ENCODE measurements around the gene ATAD2B. TPM values are rescaled to one million over a fixed set of nuclear protein-coding genes. Genes with fewer than 3 reads are reported as not detected.

The ATAD2B gene
- total and polyA plus RNA-seq, 2 of the 8 experiments (the other 6 are each of a cell fraction or from before 2014, with no cell fraction given) = 3.4 to 16.1 TPM

DNA sequence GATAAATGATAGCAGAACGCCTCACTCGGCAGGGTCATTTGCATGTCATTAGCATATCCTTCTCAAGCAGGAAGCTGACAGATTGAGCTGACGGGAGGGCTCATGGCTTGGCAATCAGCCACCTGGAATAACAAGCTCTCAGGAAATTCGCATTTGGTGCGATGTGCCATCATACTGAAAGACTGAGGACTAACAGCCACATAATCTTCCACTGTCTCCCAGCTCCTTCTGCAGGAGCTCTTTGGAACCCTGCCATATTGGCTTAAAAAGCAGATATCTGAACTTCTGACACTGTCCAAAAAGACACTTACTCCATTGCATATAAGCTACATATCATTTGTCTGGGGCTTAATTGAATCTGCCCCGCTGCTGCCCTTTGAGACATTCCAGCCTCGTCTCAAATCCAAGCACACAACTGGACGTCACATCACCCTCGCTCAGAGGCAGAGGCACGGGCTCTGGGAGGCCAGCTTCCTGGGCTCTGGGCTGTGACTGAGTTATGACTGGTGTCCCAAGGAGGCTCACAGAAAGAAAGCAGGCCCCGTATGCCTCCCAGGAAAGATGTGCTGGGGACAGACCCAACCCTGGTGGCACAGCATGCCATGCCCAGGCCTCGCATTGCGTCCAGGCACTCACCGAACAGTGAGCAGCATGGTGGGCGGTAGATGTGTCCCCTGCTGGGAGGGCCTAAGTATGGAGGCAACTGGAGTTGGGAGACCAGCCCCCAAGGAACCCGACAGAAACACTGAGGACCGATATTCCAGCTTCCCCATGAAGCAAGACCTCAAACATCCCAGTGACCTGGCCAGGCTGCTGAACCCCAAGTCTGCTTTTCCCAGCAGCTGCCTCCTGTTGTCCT lies 228.0 kb downstream of the ATAD2B start (continued):
- no peak for TF ChIP-seq SP2 (IDR thresholded peaks at IDR 0.05; ENCODE audit: low read length)
- TF ChIP-seq EZH2 (IDR thresholded peaks at IDR 0.05; ENCODE audit: low read depth, low read length, severe bottlenecking) = no peak
- TF ChIP-seq RNF2 (IDR thresholded peaks at IDR 0.05; ENCODE audit: borderline replicate concordance, low read depth, low read length, missing control alignments, poor library complexity, severe bottlenecking) = no peak
- TF ChIP-seq PHF8 (conservative IDR thresholded peaks at IDR 0.05; ENCODE audit: low read depth, low read length) = no peak
- TF ChIP-seq SP4 (IDR thresholded peaks at IDR 0.05; ENCODE audit: low read length) = no peak
- TF ChIP-seq, protein P1, sequence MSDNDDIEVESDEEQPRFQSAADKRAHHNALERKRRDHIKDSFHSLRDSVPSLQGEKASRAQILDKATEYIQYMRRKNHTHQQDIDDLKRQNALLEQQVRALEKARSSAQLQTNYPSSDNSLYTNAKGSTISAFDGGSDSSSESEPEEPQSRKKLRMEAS (IDR thresholded peaks at IDR 0.05) = no peak
- no peak for TF ChIP-seq KDM5A (IDR thresholded peaks at IDR 0.05; ENCODE audit: low read length)

Other genes starting within 250 kb of the ATAD2B start
- 19.0 and 20.4 TPM in 2 replicates for gene UBXN2A, start 13.3 kb upstream of the ATAD2B start, total RNA-seq (2021; fragmentation: NEBNext Ultra II Directional; extraction: Animal tissue kit (Norgen Biotek cat#: 25700))
- gene UBXN2A, start 13.3 kb upstream of the ATAD2B start, polyA plus RNA-seq (2011; rRNA removed) = 2.6 and 3.6 TPM in 2 replicates
- 0.48 and 1.1 TPM in 2 replicates for gene MFSD2B, start 83.0 kb upstream of the ATAD2B start, total RNA-seq (2021; fragmentation: NEBNext Ultra II Directional; extraction: Animal tissue kit (Norgen Biotek cat#: 25700))
- gene MFSD2B, start 83.0 kb upstream of the ATAD2B start, polyA plus RNA-seq (2011; rRNA removed) = 0.33 and 0.46 TPM in 2 replicates
- gene WDCP, start 120.3 kb upstream of the ATAD2B start, total RNA-seq (2021; fragmentation: NEBNext Ultra II Directional; extraction: Animal tissue kit (Norgen Biotek cat#: 25700)) = 37.6 and 40.1 TPM in 2 replicates
- 18.0 and 19.2 TPM in 2 replicates for gene WDCP, start 120.3 kb upstream of the ATAD2B start, polyA plus RNA-seq (2011; rRNA removed)
- gene FKBP1B, start 122.6 kb upstream of the ATAD2B start, total RNA-seq (2021; fragmentation: NEBNext Ultra II Directional; extraction: Animal tissue kit (Norgen Biotek cat#: 25700)) = 47.6 and 50.8 TPM in 2 replicates
- gene FKBP1B, start 122.6 kb upstream of the ATAD2B start, polyA plus RNA-seq (2011; rRNA removed) = 135 and 151 TPM in 2 replicates
- gene SF3B6, start 149.2 kb upstream of the ATAD2B start, total RNA-seq (2021; fragmentation: NEBNext Ultra II Directional; extraction: Animal tissue kit (Norgen Biotek cat#: 25700)) = 126 and 127 TPM in 2 replicates
- 86.6 and 155 TPM in 2 replicates for gene SF3B6, start 149.2 kb upstream of the ATAD2B start, polyA plus RNA-seq (2011; rRNA removed)
- gene TP53I3, start 157.7 kb upstream of the ATAD2B start, total RNA-seq (2021; fragmentation: NEBNext Ultra II Directional; extraction: Animal tissue kit (Norgen Biotek cat#: 25700)) = 29.4 and 30.1 TPM in 2 replicates
- 34.5 and 36.3 TPM in 2 replicates for gene TP53I3, start 157.7 kb upstream of the ATAD2B start, polyA plus RNA-seq (2011; rRNA removed)
- gene PFN4, start 196.2 kb upstream of the ATAD2B start, total RNA-seq (2021; fragmentation: NEBNext Ultra II Directional; extraction: Animal tissue kit (Norgen Biotek cat#: 25700)) = not detected in 2 replicates
- not detected in 2 replicates for gene PFN4, start 196.2 kb upstream of the ATAD2B start, polyA plus RNA-seq (2011; rRNA removed)
- 3.2 and 3.5 TPM in 2 replicates for gene FAM228B, start 196.3 kb upstream of the ATAD2B start, total RNA-seq (2021; fragmentation: NEBNext Ultra II Directional; extraction: Animal tissue kit (Norgen Biotek cat#: 25700))
- gene FAM228B, start 196.3 kb upstream of the ATAD2B start, polyA plus RNA-seq (2011; rRNA removed) = 0.97 and 1.4 TPM in 2 replicates
- gene FAM228A, start 247.9 kb upstream of the ATAD2B start, total RNA-seq (2021; fragmentation: NEBNext Ultra II Directional; extraction: Animal tissue kit (Norgen Biotek cat#: 25700)) = not detected in 2 replicates
- gene FAM228A, start 247.9 kb upstream of the ATAD2B start, polyA plus RNA-seq (2011; rRNA removed) = not detected in 2 replicates

Data from H1 (cell line).